T-helper 2 cell treated with Interferon-gamma antibody and Interleukin-4, amounts not matched to agents 100 ng/mL and 5 ng/mL, for 36 hours (primary cell): Measurements from ENCODE around the gene ID2. TPM values are rescaled to one million over a fixed set of nuclear protein-coding genes. Genes with fewer than 3 reads are reported as not detected.
"Not testable (repeated sequence)": the region's sequence is repeated elsewhere in the genome, so short reads cannot be mapped to it uniquely, and the experiment has no call there.

Source experiments
- intact Hi-C: fragments of 100-400 bp; cut with micrococcal nuclease; formaldehyde crosslinking; loops from one replicate; pipeline ENCODE4 v1.15.1; 2023
- total RNA-seq: library from RNA; stranded (reverse); gene quantifications from 2 replicates; pipeline ENCODE4 v1.2.3, GENCODE V29; 2022

Gene ID2
- total RNA-seq, 1 donor from 2014 or later: 173 TPM

GRCh38 chr2:8684878-8685696, 3.2 kb downstream of the ID2 start:
- intact Hi-C loops: loop anchor here (1.0 to 10.0 kb wide), 11 partner anchors 98 to 1810 kb away; partner anchors contain the start of genes RRM2 and RSAD2

GRCh38 chr2:8685697-8686358, 4.0 kb downstream of the ID2 start:
- intact Hi-C loops: loop anchor here (1.0 to 10.0 kb wide), 5 partner anchors 351 to 1811 kb away; partner anchors contain the start of gene RSAD2

- intact Hi-C loops: no loop called here
These were observed 10.1 kb downstream of the ID2 start for GRCh38 chr2:8691859-8692437.

- intact Hi-C loops: no loop called here
These were observed 10.9 kb downstream of the ID2 start for GRCh38 chr2:8692783-8693156.

- intact Hi-C loops: no loop called here
These were observed 11.4 kb downstream of the ID2 start for GRCh38 chr2:8693157-8693821.

- intact Hi-C loops: no loop called here
These were observed 12.9 kb downstream of the ID2 start for GRCh38 chr2:8694737-8695136.

GRCh38 chr2:8697190-8697589, 15.3 kb downstream of the ID2 start:
- intact Hi-C loops: no loop called here

- intact Hi-C loops: no loop called here
These were observed 18.0 kb downstream of the ID2 start for GRCh38 chr2:8699839-8700238.

- intact Hi-C loops: no loop called here
These were observed 20.0 kb downstream of the ID2 start for GRCh38 chr2:8701681-8702379.

- intact Hi-C loops: no loop called here
These were observed 23.1 kb downstream of the ID2 start for GRCh38 chr2:8704906-8705305.

- intact Hi-C loops: no loop called here
These were observed 27.8 kb downstream of the ID2 start for GRCh38 chr2:8709611-8710010.

- intact Hi-C loops: no loop called here
These were observed 29.1 kb downstream of the ID2 start for GRCh38 chr2:8710951-8711350.

- intact Hi-C loops: no loop called here
These were observed 32.4 kb downstream of the ID2 start for GRCh38 chr2:8714283-8714682.

GRCh38 chr2:8714971-8715370, 33.1 kb downstream of the ID2 start:
- intact Hi-C loops: no loop called here

- intact Hi-C loops: no loop called here
These were observed 37.7 kb downstream of the ID2 start for GRCh38 chr2:8719528-8719927.

GRCh38 chr2:8720741-8721140, 38.9 kb downstream of the ID2 start:
- intact Hi-C loops: no loop called here

- intact Hi-C loops: no loop called here
These were observed 39.6 kb downstream of the ID2 start for GRCh38 chr2:8721410-8721809.

GRCh38 chr2:8722986-8723385, 41.1 kb downstream of the ID2 start:
- intact Hi-C loops: no loop called here

- intact Hi-C loops: no loop called here
These were observed 44.0 kb downstream of the ID2 start for GRCh38 chr2:8725838-8726237.

- intact Hi-C loops: no loop called here
These were observed 46.6 kb downstream of the ID2 start for GRCh38 chr2:8728305-8729015.

GRCh38 chr2:8729101-8729500, 47.2 kb downstream of the ID2 start:
- intact Hi-C loops: not testable (repeated sequence)
